ENCODE data around the gene RINL.
A peak's percentile ranks its signal among the peaks of the same experiment; 100 is the strongest.
"Not testable (repeated sequence)": the region's sequence is repeated elsewhere in the genome, so short reads cannot be mapped to it uniquely, and the experiment has no call there.

Gene RINL

GRCh38 chr19:38904581-38905539 is 26.8 kb upstream of the RINL start:
- DNase-seq = no peak

- no peak for DNase-seq
Observed at GRCh38 chr19:38901683-38902082, 23.6 kb upstream of the RINL start.

- no peak for DNase-seq
Observed at GRCh38 chr19:38900743-38901190, 22.7 kb upstream of the RINL start.

- no peak for DNase-seq
Observed at GRCh38 chr19:38900202-38900629, 22.1 kb upstream of the RINL start.

GRCh38 chr19:38899447-38900201 is 21.5 kb upstream of the RINL start, which contains the start of the genes NFKBIB and SIRT2:
TSS of gene NFKBIB (plus strand) at chr19:38899969. CDS start at chr19:38900033, 64 bp downstream.
TSS of gene SIRT2 (minus strand) at chr19:38899618. CDS start at chr19:38899521, 97 bp downstream.
- peak; percentile 98 to 100 (median 99) for DNase-seq

- no peak for DNase-seq
Observed at GRCh38 chr19:38898788-38899446, 20.8 kb upstream of the RINL start.

- no peak for DNase-seq
Observed at GRCh38 chr19:38894968-38895367, 16.9 kb upstream of the RINL start.

GRCh38 chr19:38893341-38893771 is 15.3 kb upstream of the RINL start:
- DNase-seq = no peak

GRCh38 chr19:38892841-38893240 is 14.8 kb upstream of the RINL start:
- no peak for DNase-seq

GRCh38 chr19:38891771-38892170 is 13.7 kb upstream of the RINL start:
- DNase-seq = no peak

- no peak for DNase-seq
Observed at GRCh38 chr19:38890686-38891085, 12.6 kb upstream of the RINL start.

- no peak for DNase-seq
Observed at GRCh38 chr19:38889803-38890202, 11.7 kb upstream of the RINL start.

GRCh38 chr19:38888876-38889275 is 10.8 kb upstream of the RINL start:
- DNase-seq = no peak

GRCh38 chr19:38884691-38885090 is 6.6 kb upstream of the RINL start:
- not testable (repeated sequence) for DNase-seq

- DNase-seq = no peak
Observed at GRCh38 chr19:38883286-38883685, 5.2 kb upstream of the RINL start.

GRCh38 chr19:38880882-38881609 is 3.0 kb upstream of the RINL start:
- DNase-seq = no peak

- DNase-seq = no peak
Observed at GRCh38 chr19:38880076-38880881, 2.2 kb upstream of the RINL start.

GRCh38 chr19:38879400-38879751 is 1.3 kb upstream of the RINL start:
- no peak for DNase-seq

GRCh38 chr19:38878575-38879399 is 712 bp upstream of the RINL start:
- DNase-seq = no peak

GRCh38 chr19:38875656-38876395 is 2.2 kb downstream of the RINL start:
- no peak for DNase-seq
